ENCODE results near the gene SPTBN4. TPM values are rescaled to one million over a fixed set of nuclear protein-coding genes. Genes with fewer than 3 reads are reported as not detected.

Gene SPTBN4
- total and polyA plus RNA-seq, 10 of the 15 experiments (the other 5 are each of a cell fraction or from before 2014, with no cell fraction given), result 0.04 to 1.1 (median 0.34) TPM; not detected in 1

- Histone ChIP-seq H3K9ac (ENCODE audit: control insufficient read depth, insufficient read depth, low read length) (no peak overlapping the region), H3K4me3 (no peak overlapping the region), H3K27me3 (replicated peaks in 1 of 2; ENCODE audit: control insufficient read depth in 2 of 2, insufficient read depth in 2 of 2, low read length in 1 of 2) (peaks cover 3% of the 10 kb centered on the region in 2 experiments; a peak in 2 of 4 replicates), H3K9me3 (replicated peaks; ENCODE audit: control insufficient read depth, insufficient read depth, low read length) (no peaks in the 10 kb centered on the region), H2AFZ (ENCODE audit: control insufficient read depth, low read depth, low read length) (no peak overlapping the region), H3K79me2 (ENCODE audit: control insufficient read depth, insufficient read depth, low read length) (no peaks in the 10 kb centered on the region), H4K20me1 (ENCODE audit: control insufficient read depth, insufficient read depth) (no peaks in the 10 kb centered on the region), H3K4me1 (ENCODE audit: control insufficient read depth, insufficient read depth, low read length) (no peaks in the 10 kb centered on the region), H3K27ac (ENCODE audit: control insufficient read depth, insufficient read depth) (no peak overlapping the region), H3K36me3 (ENCODE audit: control insufficient read depth in 2 of 2, insufficient read depth in 2 of 2, low read length in 1 of 2) (no peaks in the 10 kb centered on the region), H3K4me2 (ENCODE audit: control insufficient read depth, insufficient read depth) (no peak overlapping the region)
- ChIA-PET SMC1A (ENCODE audit: uncharacterized antibody, unreplicated experiment) (interaction anchor here (1.3 kb wide), 1 partner anchor 84 kb away, joined by 5 read pairs; no protein-coding TSS in a partner anchor), CTCF (interaction anchor here (0.9 to 3.7 kb wide), 6 partner anchors 10 to 246 kb away, joined by 3 to 28 read pairs (median 4); partner anchors contain the start of gene BLVRB), RAD21 (ENCODE audit: unreplicated experiment) (interaction anchor here (1.0 kb wide), 1 partner anchor 10 kb away, joined by 3 read pairs; no protein-coding TSS in a partner anchor), POLR2A (no interaction called here)
- intact Hi-C loops (cut with micrococcal nuclease; ENCODE audit: unreplicated experiment) (no loop called here), in situ Hi-C loops (cut with MboI) (no loop called here)
- BruUV-seq (replicated peaks), result no TSS peak
- DNase-seq (ENCODE audit: low read depth, low spot score) (no peak), FAIRE-seq (no peak), ATAC-seq (no peak)
- TF ChIP-seq HDAC6 (IDR thresholded peaks at IDR 0.05; ENCODE audit: unreplicated experiment) (no peak), ZSCAN29 (IDR thresholded peaks at IDR 0.05) (no peak), POLR2AphosphoS5 (IDR thresholded peaks at IDR 0.05; ENCODE audit: low read length) (no peak), ZNF687 (IDR thresholded peaks at IDR 0.05) (no peak), ZNF384 (IDR thresholded peaks at IDR 0.05; ENCODE audit: borderline replicate concordance, low read depth, low read length) (no peak)
- WGBS (ENCODE audit: insufficient coverage, insufficient replicate concordance, low lambda C conversion rate, missing lambda C conversion rate), result 10% methylated on average over 4 of the region's 4 CpGs
Observed at GRCh38 chr19:40550951-40551350, 84.2 kb downstream of the SPTBN4 start.
